Right lobe of liver (tissue), 6 donors: Measurements from ENCODE around the gene DGKH. TPM values are rescaled to one million over a fixed set of nuclear protein-coding genes. Genes with fewer than 3 reads are reported as not detected.

Experiments used
- ATAC-seq, 4 donors: fragments of 200-7000 bp; cut with Tn5 transposase; one replicate each; pipeline ENCODE4 v1.9.1; 2020; ENCODE audit warnings: mild to moderate bottlenecking in 4 of 4, moderate library complexity in 4 of 4
- DNase-seq, 3 donors: peaks; one replicate each; pipeline ENCODE4 v3.0.0-alpha.2; 2020
- H3K27ac ChIP-seq, 3 donors: fragments of 200-600 bp; one replicate each; pipeline ENCODE4 v1.8.0; 2022
- H3K27me3 ChIP-seq, 2 donors: fragments of 200-600 bp; one replicate each; pipeline ENCODE4 v1.8.0; 2022
- H3K36me3 ChIP-seq, 4 donors: fragments of 200-600 bp; sonication (generic) in 1 of 4; one replicate each; pipeline versions ENCODE4 v1.5.1 to v1.8.0; 2017 to 2022; ENCODE audit warnings: control low read depth in 1 of 4
- H3K4me1 ChIP-seq, 4 donors: fragments of 200-600 bp; sonication (generic) in 1 of 4; one replicate each; pipeline versions ENCODE4 v1.5.1 to v1.8.0; 2017 to 2022; ENCODE audit warnings: control low read depth in 1 of 4
- H3K4me3 ChIP-seq, 3 donors: fragments of 200-600 bp; one replicate each; pipeline ENCODE4 v1.8.0; 2022
- H3K9me3 ChIP-seq, 4 donors: fragments of 200-600 bp; sonication (generic) in 1 of 4; one replicate each; pipeline versions ENCODE4 v1.5.1 to v1.8.0; 2017 to 2022; ENCODE audit warnings: control low read depth in 1 of 4
- CTCF ChIP-seq, 4 donors: fragments of 200-600 bp in 3 of 4; fragments of 450-650 bp in 1 of 4; IDR thresholded peaks; one replicate each; pipeline versions ENCODE4 v1.5.1 to v1.8.0; 2016 to 2022; ENCODE audit warnings: antibody characterized with exemption in 4 of 4, mild to moderate bottlenecking in 2 of 4
- POLR2A ChIP-seq: fragments of 450-650 bp; IDR thresholded peaks from one replicate; pipeline ENCODE4 v1.6.1; 2017; ENCODE audit warnings: antibody characterized with exemption, mild to moderate bottlenecking
- WGBS: methylation state at CpG from one replicate; pipeline ENCODE4 v1.1.6; 2018; ENCODE audit warnings: low coverage, low lambda C conversion rate; ENCODE audit not compliant: insufficient coverage; ENCODE audit errors: missing lambda C conversion rate; 5-methylcytosine and 5-hydroxymethylcytosine counted together
- intact Hi-C, 2 donors: fragments of 100-400 bp; cut with DNase I; formaldehyde crosslinking; loops; one replicate each; pipeline versions ENCODE4 v1.11.2 to v1.14.1; 2022
- long read RNA-seq: library from polyadenylated mRNA; unstranded; transcript quantifications from one replicate; pipeline ENCODE4 v2.0.0, GENCODE V29; 2019
- total RNA-seq, 6 experiments: library from RNA; depleted of rRNA in 2 of 6; stranded (reverse); fragments of >200 nt in 2 of 6; fragmentation: NEBNext Ultra II Directional in 3 of 6; extraction: Animal tissue kit (Norgen Biotek cat#: 25700) in 3 of 6; gene quantifications; one replicate each; pipeline versions ENCODE4 v1.1.0 to v1.2.4, GENCODE V29; 2016 to 2023
- donor health status: DM: no; HTN: yes; CAD: no.
- donor health status: DM: no; HTN: no; CAD: no.
- donor health status: DM: no; HTN: no; CAD: no.
- donor health status: DM: no; HTN: yes; CAD: no.
- donor health status: DM: no; HTN: yes; CAD: no.

The DGKH gene
- 1 to 10 TPM in 5 of 6 experiments, under 1 TPM in 1; 0.95 to 5.1 (median 2.2) TPM for total RNA-seq
- long read RNA-seq: 0 reads

GRCh38 chr13:42048342-42048683 lies at the start of gene DGKH:
Gene DGKH (plus strand): TSS chr13:42048648. CDS start chr13:42048774, 126 bp downstream.
- Histone ChIP-seq H3K9me3 (no peaks in the 10 kb centered on the region), H3K4me1 (peaks cover 0 to 3% (median 0%) of the 10 kb centered on the region in 4 donors), H3K36me3 (no peaks in the 10 kb centered on the region), H3K4me3 (peak within 1 kb of the TSS; percentile 74 to 87 (median 86)), H3K27me3 (no peaks in the 10 kb centered on the region), H3K27ac (peak within 1 kb of the TSS; percentile 45 to 85 (median 66))
- WGBS: 0% methylated on average over 10 of the region's 32 CpGs
- ATAC-seq: peak; percentile 2 to 8 (median 4)
- no peak for TF ChIP-seq CTCF (IDR thresholded peaks at IDR 0.05)
- no peak for TF ChIP-seq POLR2A
- intact Hi-C loops: loop anchor here in 1 of 2 donors (10.0 kb wide), 1 partner anchor 84 kb away; the partner anchor contains the start of gene VWA8
- peak; percentile 48 to 68 (median 57) for DNase-seq

- no peak for TF ChIP-seq CTCF (IDR thresholded peaks at IDR 0.05)
- no peak for TF ChIP-seq POLR2A
- DNase-seq (no peak), ATAC-seq (no peak)
- WGBS: 51% methylated on average over 2 of the region's 2 CpGs
- intact Hi-C loops: no loop called here
- no peaks in the 10 kb centered on the region for H3K9me3 ChIP-seq
- H3K4me1 ChIP-seq: no peaks in the 10 kb centered on the region
- no peak overlapping the region for H3K4me3 ChIP-seq
- H3K27ac ChIP-seq: no peak overlapping the region
- no peaks in the 10 kb centered on the region for H3K27me3 ChIP-seq
- no peaks in the 10 kb centered on the region for H3K36me3 ChIP-seq
Measured at GRCh38 chr13:42000846-42001245, 47.6 kb upstream of the DGKH start.

- H3K27ac ChIP-seq: no peak overlapping the region
- no peaks in the 10 kb centered on the region for H3K4me1 ChIP-seq
- TF ChIP-seq CTCF (IDR thresholded peaks at IDR 0.05) (no peak), POLR2A (no peak)
- 52% methylated on average over 6 of the region's 6 CpGs for WGBS
- H3K27me3 ChIP-seq: no peaks in the 10 kb centered on the region
- no peak overlapping the region for H3K4me3 ChIP-seq
- DNase-seq: no peak
- ATAC-seq: no peak
- H3K9me3 ChIP-seq: no peaks in the 10 kb centered on the region
- H3K36me3 ChIP-seq: no peaks in the 10 kb centered on the region
- intact Hi-C loops: no loop called here
Measured at GRCh38 chr13:42001580-42001979, 46.9 kb upstream of the DGKH start.

GRCh38 chr13:42002066-42002465 lies 46.4 kb upstream of the DGKH start:
- H3K36me3 ChIP-seq: no peaks in the 10 kb centered on the region
- no peaks in the 10 kb centered on the region for H3K9me3 ChIP-seq
- intact Hi-C loops: no loop called here
- DNase-seq (no peak), ATAC-seq (no peak)
- no peak overlapping the region for H3K4me3 ChIP-seq
- H3K27me3 ChIP-seq: no peaks in the 10 kb centered on the region
- H3K27ac ChIP-seq: no peak overlapping the region
- WGBS: 88% methylated on average over 2 of the region's 2 CpGs
- H3K4me1 ChIP-seq: no peaks in the 10 kb centered on the region
- TF ChIP-seq CTCF (IDR thresholded peaks at IDR 0.05) (no peak), POLR2A (no peak)

- Histone ChIP-seq H3K27me3 (no peaks in the 10 kb centered on the region), H3K27ac (no peak overlapping the region), H3K4me3 (no peak overlapping the region), H3K36me3 (no peaks in the 10 kb centered on the region), H3K9me3 (no peaks in the 10 kb centered on the region), H3K4me1 (no peaks in the 10 kb centered on the region)
- WGBS: 57% methylated on average over 1 of the region's 1 CpG
- intact Hi-C loops: no loop called here
- no peak for TF ChIP-seq CTCF (IDR thresholded peaks at IDR 0.05)
- TF ChIP-seq POLR2A: no peak
- ATAC-seq (no peak), DNase-seq (no peak)
Measured at GRCh38 chr13:42007844-42008243, 40.6 kb upstream of the DGKH start.
